ENCODE results near the gene TMEM35B.

DNA sequence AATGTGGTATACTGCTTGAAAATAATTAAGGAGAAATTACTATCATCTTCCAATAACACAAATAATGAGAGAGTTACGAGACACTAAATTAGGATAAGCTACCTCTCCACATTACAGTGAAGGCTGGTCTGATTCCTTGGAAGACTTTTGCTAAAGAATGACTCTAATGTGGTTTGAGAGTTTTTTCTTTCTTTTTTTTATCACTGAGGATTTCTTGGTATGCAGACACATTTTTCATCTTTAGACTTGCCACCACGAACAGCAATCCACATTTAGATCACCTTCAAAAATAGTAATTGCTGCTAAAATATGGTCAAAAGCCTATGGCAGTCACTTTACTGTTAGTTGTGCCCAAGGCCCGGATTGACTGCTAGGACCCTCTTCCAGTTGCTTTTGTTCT lies 16.6 kb upstream of the TMEM35B start:
- no peak for TF ChIP-seq CTCF (IDR thresholded peaks at IDR 0.05)
- no peak for TF ChIP-seq POLR2A (IDR thresholded peaks at IDR 0.05)
- TF ChIP-seq POLR2AphosphoS5 (IDR thresholded peaks at IDR 0.05): no peak
- TF ChIP-seq EP300 (IDR thresholded peaks at IDR 0.05): no peak

Data from stomach (tissue), 4 donors.